HepG2 (cell line): ENCODE measurements around the gene LRRC25. TPM values are rescaled to one million over a fixed set of nuclear protein-coding genes. Genes with fewer than 3 reads are reported as not detected.
A peak's percentile ranks its signal among the peaks of the same experiment; 100 is the strongest.

Source experiments
- ATAC-seq: fragments of 200-7000 bp; cut with Tn5 transposase; 3 replicates; pipeline ENCODE4 v1.9.1; 2020; ENCODE audit warnings: mild to moderate bottlenecking, moderate library complexity
- BruUV-seq: library from RNA; stranded (reverse); fragments of 400-500 nt; replicated peaks from 2 replicates; lab custom pipeline; 2021; lab: Mats Ljungman, UMichigan
- CTCF ChIA-PET: fragments of 300-600 bp; formaldehyde crosslinking; extraction: SDS; loops from one replicate; lab custom pipeline; 2021; ENCODE audit warnings: low total read pairs, inconsistent platforms, low intra/inter-chr PET ratio; lab: Yijun Ruan, JAX
- POLR2A ChIA-PET: fragments of 350-600 bp; sonication (Branson Sonifier 250); formaldehyde crosslinking; loops from one replicate; lab custom pipeline; 2020; ENCODE audit warnings: antibody characterized with exemption, inconsistent platforms; lab: Yijun Ruan, JAX
- DNase-seq: peaks from one replicate; pipeline ENCODE4 v3.0.0-alpha.2; 2015; ENCODE audit warnings: low spot score
- FAIRE-seq: peaks from 3 replicates; lab custom pipeline; 2011; peaks lifted over from hg19 to GRCh38; lab: Jason Lieb, UNC
- H2AFZ ChIP-seq: one replicate; pipeline ENCODE4 v1.6.1; 2011; ENCODE audit warnings: low read length, inconsistent platforms
- H3K27ac ChIP-seq: fragments of 300-600 bp; 3 replicates; pipeline ENCODE4 v1.8.0; 2011; ENCODE audit warnings: mixed run types, mild to moderate bottlenecking, mixed read lengths, low read length, inconsistent platforms; ENCODE audit not compliant: insufficient read depth; ENCODE audit errors: extremely low read length
- H3K27me3 ChIP-seq, 2 experiments: fragments of 200-600 bp in 1 of 2; 2 replicates in 1 of 2; 3 replicates in 1 of 2; pipeline versions ENCODE4 v1.6.0 to v1.8.0; 2011; ENCODE audit warnings: low read length in 2 of 2, mild to moderate bottlenecking in 2 of 2, moderate library complexity in 2 of 2, inconsistent platforms in 1 of 2; ENCODE audit not compliant: insufficient read depth in 2 of 2, control insufficient read depth in 1 of 2
- H3K36me3 ChIP-seq, 2 experiments: fragments of 200-600 bp in 1 of 2; replicated peaks in 1 of 2; 2 replicates in 1 of 2; 3 replicates in 1 of 2; pipeline versions ENCODE4 v1.5.1 to v1.8.0; 2011; ENCODE audit warnings: low read length in 2 of 2, inconsistent platforms in 1 of 2; ENCODE audit not compliant: insufficient read depth in 2 of 2, control insufficient read depth in 1 of 2
- H3K4me1 ChIP-seq: 2 replicates; pipeline ENCODE4 v1.5.1; 2012; ENCODE audit warnings: low read length, inconsistent platforms; ENCODE audit not compliant: insufficient read depth
- H3K4me2 ChIP-seq: 2 replicates; pipeline ENCODE4 v1.6.0; 2011; ENCODE audit warnings: low read depth, low read length, inconsistent platforms
- H3K4me3 ChIP-seq, 3 experiments: fragments of 200-600 bp in 1 of 3; sonication (generic), shearing (Covaris generic) in 1 of 3; replicated peaks in 1 of 3; 2 replicates each; pipeline ENCODE4 v1.5.1; 2011 to 2016; ENCODE audit warnings: low read length in 3 of 3, inconsistent platforms in 2 of 3, low read depth in 2 of 3, mild to moderate bottlenecking in 2 of 3, control low read depth in 1 of 3, mixed read lengths in 1 of 3; ENCODE audit not compliant: insufficient read depth in 1 of 3
- H3K79me2 ChIP-seq: one replicate; pipeline ENCODE4 v1.6.1; 2011; ENCODE audit warnings: low read length, inconsistent platforms; ENCODE audit not compliant: insufficient read depth
- H3K9ac ChIP-seq: 2 replicates; pipeline ENCODE4 v1.6.0; 2011; ENCODE audit warnings: mild to moderate bottlenecking, low read depth, low read length, inconsistent platforms; ENCODE audit not compliant: insufficient read depth
- H3K9me3 ChIP-seq: 2 replicates; pipeline ENCODE4 v1.5.1; 2012; ENCODE audit warnings: mild to moderate bottlenecking, low read length
- H4K20me1 ChIP-seq: 2 replicates; pipeline ENCODE4 v1.6.0; 2011; ENCODE audit warnings: inconsistent platforms, mild to moderate bottlenecking, low read length, moderate library complexity; ENCODE audit not compliant: insufficient read depth
- ATF3 ChIP-seq: sonication (generic); formaldehyde crosslinking; IDR thresholded peaks from 2 replicates; pipeline ENCODE4 v1.4.0; 2020; ENCODE audit warnings: missing genetic modification reagents
- CREB3 ChIP-seq: sonication (generic); formaldehyde crosslinking; IDR thresholded peaks from 2 replicates; pipeline ENCODE4 v1.5.0; 2020; ENCODE audit warnings: missing genetic modification reagents
- ELF4 ChIP-seq: sonication (generic); formaldehyde crosslinking; IDR thresholded peaks from 2 replicates; pipeline ENCODE4 v1.5.0; 2020; ENCODE audit warnings: missing genetic modification reagents, mild to moderate bottlenecking, moderate library complexity, borderline replicate concordance
- GMEB2 ChIP-seq: IDR thresholded peaks from 2 replicates; pipeline ENCODE4 v1.6.1; 2016; ENCODE audit warnings: missing biosample characterization, missing genetic modification reagents, low read depth
- HOXA3 ChIP-seq: sonication (generic); formaldehyde crosslinking; IDR thresholded peaks from 2 replicates; pipeline ENCODE4 v1.5.0; 2020; ENCODE audit warnings: missing genetic modification reagents
- NFKBIZ ChIP-seq: IDR thresholded peaks from 2 replicates; pipeline ENCODE4 v1.6.1; 2018; ENCODE audit warnings: missing genetic modification reagents, missing compliant biosample characterization
- PRPF4 ChIP-seq: fragments of 200-400 bp; formaldehyde crosslinking; IDR thresholded peaks from 2 replicates; pipeline ENCODE4 v1.6.1; 2016; ENCODE audit warnings: low read length, low read depth; ENCODE audit not compliant: poor library complexity, severe bottlenecking
- SKIL ChIP-seq: sonication (generic); formaldehyde crosslinking; IDR thresholded peaks from 2 replicates; pipeline ENCODE4 v1.8.0; 2022; ENCODE audit warnings: missing genetic modification reagents, mild to moderate bottlenecking, moderate library complexity, borderline replicate concordance
- SNAPC2 ChIP-seq: sonication (generic); formaldehyde crosslinking; IDR thresholded peaks from 2 replicates; pipeline ENCODE4 v1.8.1; 2022; ENCODE audit warnings: mild to moderate bottlenecking, missing genetic modification reagents
- SRSF1 ChIP-seq: fragments of 200-400 bp; formaldehyde crosslinking; optimal IDR thresholded peaks from 2 replicates; pipeline ENCODE3; 2017; ENCODE audit warnings: mild to moderate bottlenecking, low read depth, low read length, moderate library complexity
- ZIK1 ChIP-seq: sonication (generic); formaldehyde crosslinking; IDR thresholded peaks from 2 replicates; pipeline ENCODE4 v1.5.0; 2020; ENCODE audit warnings: mild to moderate bottlenecking, low read depth, missing genetic modification reagents, borderline replicate concordance
- ZNF292 ChIP-seq: sonication (generic); formaldehyde crosslinking; IDR thresholded peaks from 2 replicates; pipeline ENCODE4 v1.8.1; 2022; ENCODE audit warnings: mild to moderate bottlenecking, low read depth, missing genetic modification reagents, borderline replicate concordance
- ZNF30 ChIP-seq: sonication (generic); formaldehyde crosslinking; IDR thresholded peaks from 2 replicates; pipeline ENCODE4 v1.5.0; 2020; ENCODE audit warnings: mild to moderate bottlenecking, missing genetic modification reagents
- ZNF431 ChIP-seq: sonication (generic); formaldehyde crosslinking; IDR thresholded peaks from 2 replicates; pipeline ENCODE4 v1.9.0; 2022; ENCODE audit warnings: missing genetic modification reagents, low read depth, mild to moderate bottlenecking, borderline replicate concordance
- ZNF432 ChIP-seq: sonication (generic); formaldehyde crosslinking; IDR thresholded peaks from 2 replicates; pipeline ENCODE4 v1.5.0; 2020; ENCODE audit warnings: missing genetic modification reagents, mild to moderate bottlenecking, borderline replicate concordance
- ZNF546 ChIP-seq: sonication (generic); formaldehyde crosslinking; conservative IDR thresholded peaks from 2 replicates; pipeline ENCODE4 v1.8.1; 2023; ENCODE audit warnings: mild to moderate bottlenecking, missing genetic modification reagents
- ZNF703 ChIP-seq: sonication (generic); formaldehyde crosslinking; IDR thresholded peaks from 2 replicates; pipeline ENCODE4 v1.5.1; 2020; ENCODE audit warnings: missing genetic modification reagents, mild to moderate bottlenecking, moderate library complexity, borderline replicate concordance
- ZNF841 ChIP-seq: sonication (generic); formaldehyde crosslinking; IDR thresholded peaks from 2 replicates; pipeline ENCODE4 v1.8.1; 2023; ENCODE audit warnings: missing genetic modification reagents, borderline replicate concordance
- WGBS: methylation state at CpG from one replicate; pipeline ENCODE4 v1.1.6; 2017; ENCODE audit warnings: low lambda C conversion rate; 5-methylcytosine and 5-hydroxymethylcytosine counted together
- in situ Hi-C: cut with HindIII; loops from 2 replicates; pipeline ENCODE4 v1.10.0; 2017; ENCODE audit warnings: low pct_unique_long_range_greater_than_20kb; ENCODE audit not compliant: extremely low pct_ligation_motif_present
- intact Hi-C: fragments of 100-400 bp; cut with micrococcal nuclease; formaldehyde crosslinking; loops from one replicate; pipeline ENCODE4 v1.10.0; 2022; ENCODE audit not compliant: unreplicated experiment
- polyA plus RNA-seq, 8 experiments: library from polyadenylated mRNA; depleted of rRNA in 3 of 8; stranded (reverse) in 7 of 8; unstranded in 1 of 8; fragments of >200 nt; fragmentation: Illumina TruSeq in 4 of 8; extraction: Trizol in 4 of 8; gene quantifications; 2 replicates each; pipeline versions ENCODE4 v1.2.1 to v1.2.3, GENCODE V29; 2011 to 2016; ENCODE audit warnings: low read depth in 4 of 8, missing spikeins in 1 of 8, mixed read lengths in 1 of 8; ENCODE audit not compliant: insufficient read depth in 1 of 8
- total RNA-seq, 5 experiments: library from RNA; depleted of rRNA; stranded (reverse); fragments of >200 nt; fragmentation: Illumina TruSeq; extraction: Trizol; gene quantifications; 2 replicates each; pipeline ENCODE4 v1.2.3, GENCODE V29; 2016; ENCODE audit warnings: low read depth in 1 of 5

Gene LRRC25
- total and polyA plus RNA-seq, 2 of the 13 experiments (the other 11 are each of a cell fraction or from before 2014, with no cell fraction given) = 0.13 to 0.53 TPM

GRCh38 chr19:18435842-18436670 lies 38.6 kb upstream of the LRRC25 start:
- intact Hi-C loops = no loop called here
- Histone ChIP-seq H2AFZ (no peak overlapping the region), H3K4me1 (peaks cover 30% of the 10 kb centered on the region), H3K36me3 (peaks cover 0 to 3% of the 10 kb centered on the region in 2 experiments; a peak in 1 of 5 replicates), H3K4me2 (peak overlapping the region; percentile 49; the same call in 1 of the 2 replicates), H3K79me2 (no peaks in the 10 kb centered on the region), H3K27ac (no peak overlapping the region), H4K20me1 (peaks cover 6% of the 10 kb centered on the region; the same call in 1 of the 2 replicates), H3K4me3 (no peak overlapping the region), H3K9ac (no peak overlapping the region), H3K27me3 (no peaks in the 10 kb centered on the region), H3K9me3 (no peaks in the 10 kb centered on the region)
- no peak for ATAC-seq
- FAIRE-seq = no peak
- in situ Hi-C loops = no loop called here
- no TSS peak for BruUV-seq
- DNase-seq = no peak
- WGBS = 95% methylated on average over 41 of the region's 46 CpGs
- ChIA-PET POLR2A (no interaction called here), CTCF (no interaction called here)
- TF ChIP-seq NFKBIZ (CRISPR knock-in tag) (no peak), SKIL (CRISPR knock-in tag) (no peak), ZNF431 (CRISPR knock-in tag) (no peak), CREB3 (CRISPR knock-in tag) (no peak), ZNF546 (CRISPR knock-in tag) (no peak), ZNF432 (no peak), ATF3 (CRISPR knock-in tag) (no peak), ZNF292 (CRISPR knock-in tag) (no peak), SRSF1 (peak; percentile 9), SNAPC2 (no peak), GMEB2 (CRISPR knock-in tag) (no peak), ZNF703 (no peak), ELF4 (CRISPR knock-in tag) (no peak), PRPF4 (peak; percentile 22), ZNF30 (CRISPR knock-in tag) (no peak), ZIK1 (CRISPR knock-in tag) (no peak), HOXA3 (CRISPR knock-in tag) (0 out of 2 replicates have a peak, but pooled peaks have one; percentile 12), ZNF841 (CRISPR knock-in tag) (no peak)
